SKM-1 (cell line): Measurements from ENCODE around the gene SAMSN1.
"Not testable (repeated sequence)": the region's sequence is repeated elsewhere in the genome, so short reads cannot be mapped to it uniquely, and the experiment has no call there.

Experiments used
- DNase-seq: peaks from one replicate; lab custom pipeline; 2025; ENCODE audit not compliant: unreplicated experiment; lab: John Stamatoyannopoulos, UW

The SAMSN1 gene

GRCh38 chr21:14531757-14532316 is 14.3 kb downstream of the SAMSN1 start:
- DNase-seq = no peak

GRCh38 chr21:14530592-14530991 is 15.5 kb downstream of the SAMSN1 start:
- DNase-seq = no peak

- no peak for DNase-seq
These were observed 17.3 kb downstream of the SAMSN1 start for GRCh38 chr21:14528815-14529214.

DNA sequence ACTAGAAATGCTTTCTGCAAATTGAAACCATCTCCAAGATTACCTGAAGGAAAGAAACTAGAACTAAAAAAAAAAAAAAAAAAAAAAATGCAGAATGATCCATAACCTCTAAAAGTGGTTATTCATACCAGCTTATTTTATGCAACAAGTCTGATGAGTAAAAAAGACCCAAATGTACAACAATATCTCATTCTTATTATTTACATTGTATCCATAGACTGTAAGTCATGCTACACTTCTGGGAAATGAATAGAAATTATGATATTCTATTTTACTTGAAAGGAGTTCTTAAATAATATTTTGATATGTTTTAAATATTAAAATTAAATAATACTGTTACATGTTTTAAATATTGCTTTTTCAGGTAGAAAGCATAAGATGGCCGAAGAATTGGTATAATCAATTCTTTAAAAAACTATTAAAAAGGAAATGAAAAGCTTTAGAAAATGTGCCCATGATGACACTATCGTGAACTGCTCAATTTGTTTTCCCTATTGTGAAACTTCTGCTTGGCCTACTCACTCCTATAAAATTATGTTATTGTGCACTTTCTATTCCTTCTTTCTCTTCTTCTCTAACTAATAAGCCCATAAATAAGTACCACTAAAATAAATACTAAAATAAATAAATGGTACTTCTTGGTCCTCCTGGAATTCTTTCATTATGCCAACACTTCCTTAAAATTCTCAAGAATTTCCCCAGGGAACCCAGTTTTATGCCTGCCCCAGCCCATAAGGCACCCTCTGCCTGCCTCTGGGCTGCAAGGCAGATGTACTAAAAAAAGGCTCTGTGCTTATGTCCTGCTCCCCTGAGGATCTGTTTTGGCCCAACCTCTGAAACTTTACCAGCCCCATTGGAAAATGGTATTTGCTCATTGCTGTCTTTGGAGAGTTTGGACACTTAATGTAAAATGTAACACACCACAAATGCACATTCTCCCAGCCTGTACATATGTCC is 18.1 kb downstream of the SAMSN1 start:
- DNase-seq = no peak

DNA sequence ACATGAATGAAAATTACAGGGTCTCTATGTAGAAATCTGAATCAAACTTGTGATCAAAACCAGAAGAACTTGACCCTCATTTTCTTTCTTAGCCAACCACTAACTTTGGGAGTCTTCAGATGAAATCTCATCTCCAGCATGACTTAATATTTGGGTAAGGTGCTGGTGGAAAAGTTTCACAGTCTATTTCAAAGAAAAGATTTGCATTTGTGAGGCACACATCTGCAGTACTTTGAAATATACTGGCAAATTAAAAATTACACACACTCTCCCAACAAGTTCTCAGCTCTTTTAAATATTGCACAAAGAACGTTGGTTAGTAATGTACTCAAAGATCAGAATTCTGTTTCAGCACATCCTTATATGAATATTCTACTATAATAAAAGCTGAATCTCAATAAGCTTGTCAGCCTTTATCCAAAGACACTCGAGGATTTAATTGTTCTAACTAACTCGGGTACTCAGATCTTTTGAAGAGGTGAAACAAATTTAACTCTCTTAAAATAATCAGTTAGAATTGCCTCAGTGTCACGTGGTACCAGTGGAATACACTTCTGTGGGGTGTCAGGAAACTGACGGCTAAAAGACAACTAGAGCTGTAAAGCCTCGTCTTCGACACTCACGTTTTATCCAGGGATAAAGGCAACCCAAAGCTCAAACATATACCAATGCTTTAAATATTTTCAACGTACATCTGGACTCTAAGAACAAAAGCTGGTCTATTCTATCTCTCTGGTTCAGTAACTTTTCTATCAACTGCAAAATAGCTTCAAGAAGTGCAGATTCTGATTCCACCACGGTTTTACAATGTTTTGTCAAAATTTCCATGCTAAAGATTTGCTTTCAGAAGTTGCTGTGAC is 19.0 kb downstream of the SAMSN1 start:
- DNase-seq = no peak

DNA sequence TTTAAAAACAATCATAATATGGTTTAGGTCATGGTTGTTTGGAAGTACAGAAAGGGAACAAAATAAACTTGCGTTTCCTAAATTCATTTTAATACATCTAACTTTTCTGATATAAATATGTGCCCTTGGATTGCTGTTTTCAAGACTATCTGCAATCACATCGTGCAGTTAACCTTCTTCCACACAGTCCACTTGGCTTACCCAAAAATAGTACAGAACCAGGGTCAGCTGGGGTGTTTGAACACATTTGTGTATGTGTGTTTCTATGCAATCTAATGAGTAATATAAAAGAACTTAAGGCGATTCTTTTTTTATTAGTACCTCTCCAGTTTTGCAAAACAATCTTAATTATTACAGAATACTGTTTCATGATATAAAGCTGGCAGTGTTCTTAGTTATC is 19.9 kb downstream of the SAMSN1 start:
- no peak for DNase-seq

GRCh38 chr21:14523234-14523633 is 22.9 kb downstream of the SAMSN1 start:
- DNase-seq = no peak

DNA sequence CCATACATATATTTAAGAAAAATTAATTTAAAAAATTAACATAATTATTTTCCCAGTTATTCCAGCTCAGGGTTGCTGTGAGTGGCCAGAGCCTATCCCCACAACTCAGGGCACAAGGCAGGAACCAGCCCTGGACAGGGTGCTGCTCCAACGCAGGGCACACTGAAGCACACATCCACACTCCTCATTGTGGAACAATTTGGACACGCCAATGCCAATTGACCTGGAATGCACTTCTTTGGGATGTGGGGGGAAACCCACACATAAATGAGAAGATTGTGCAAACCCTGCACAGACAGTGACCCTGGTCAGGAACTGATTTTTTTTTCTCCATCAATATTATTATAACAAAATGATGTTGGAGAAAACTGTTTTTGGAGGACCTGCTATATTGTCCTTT is 23.4 kb downstream of the SAMSN1 start:
- DNase-seq = no peak

DNA sequence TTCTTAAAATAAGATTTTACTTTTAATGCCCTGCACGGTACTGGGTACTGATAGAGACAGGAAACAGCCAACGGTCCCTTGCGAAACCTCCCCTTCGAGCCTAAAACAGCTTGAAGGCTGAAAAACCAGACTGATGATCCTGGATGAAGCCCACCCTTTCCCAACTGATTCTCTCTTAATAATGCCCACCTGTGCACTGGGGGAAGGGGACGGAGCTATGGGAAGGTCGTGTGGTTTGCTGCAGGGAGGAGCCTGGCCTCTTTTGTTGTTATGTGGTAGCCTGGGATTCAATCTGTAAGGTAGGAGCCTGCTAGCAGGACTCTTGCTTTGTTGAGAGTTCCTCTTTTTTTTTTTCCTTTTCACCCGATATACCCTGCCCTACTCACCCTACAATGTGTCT is 25.6 kb downstream of the SAMSN1 start:
- peak; percentile 67 for DNase-seq

DNA sequence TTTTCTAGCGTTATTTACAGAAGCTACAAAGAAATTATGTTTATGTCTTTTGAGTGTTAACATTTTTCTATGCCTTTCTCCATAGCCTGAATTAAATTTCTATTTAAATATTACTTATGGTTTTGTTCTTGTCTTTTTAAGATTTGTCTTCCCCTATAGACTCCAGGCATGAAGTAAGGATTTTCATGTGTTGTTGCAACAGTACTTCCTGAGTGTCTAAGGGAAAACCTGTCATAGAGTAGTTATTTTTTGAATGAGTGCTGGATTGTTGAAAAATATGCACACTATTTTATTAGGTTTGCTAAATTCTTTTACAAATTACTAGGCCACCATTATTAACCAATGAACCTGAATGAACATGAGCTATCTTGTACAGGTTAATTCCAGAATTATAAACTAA is 27.1 kb downstream of the SAMSN1 start:
- no peak for DNase-seq

DNA sequence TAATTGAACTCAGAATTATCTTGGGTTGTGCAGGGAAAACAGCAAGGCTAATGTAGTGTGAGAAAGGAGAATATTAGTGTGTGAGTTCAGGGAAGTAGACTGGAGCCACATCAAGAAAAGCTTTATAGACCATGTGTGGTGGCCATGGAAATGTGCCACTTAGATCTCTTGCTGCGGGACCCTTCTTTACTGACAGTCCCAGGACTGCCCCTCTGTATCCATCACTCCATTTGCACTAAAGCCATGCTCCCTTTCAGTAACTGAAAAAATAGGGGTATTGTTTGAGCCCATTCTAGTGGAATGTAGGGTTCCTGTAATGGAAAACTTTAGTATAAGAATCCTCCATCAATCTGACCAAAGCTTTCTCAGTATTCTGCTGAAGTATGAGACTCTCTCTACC is 32.3 kb downstream of the SAMSN1 start:
- no peak for DNase-seq

DNA sequence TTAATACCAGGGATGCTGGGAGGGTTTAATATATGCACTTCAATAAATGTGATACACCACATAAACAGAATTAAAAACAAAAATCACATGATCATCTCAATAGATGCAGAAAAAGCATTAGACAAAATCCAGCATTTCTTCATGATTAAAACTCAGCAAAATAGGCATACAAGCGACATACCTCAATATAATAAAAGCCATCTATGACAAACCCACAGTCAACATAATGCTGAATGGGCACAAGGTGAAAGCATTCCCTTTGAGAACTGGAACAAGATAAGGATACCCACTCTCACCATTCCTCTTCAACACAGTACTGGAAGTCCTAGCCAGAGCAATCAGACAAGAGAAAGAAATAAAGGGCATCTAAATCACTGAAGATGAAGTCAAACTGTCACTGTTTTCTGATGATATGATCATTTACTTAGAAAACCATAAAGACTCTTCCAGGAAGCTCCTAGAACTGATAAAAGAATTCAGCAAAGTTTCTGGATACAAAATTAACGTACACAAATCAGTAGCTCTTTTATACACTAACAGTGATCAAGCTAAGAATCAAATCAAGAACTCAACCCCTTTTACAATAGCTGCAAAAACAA is 39.2 kb downstream of the SAMSN1 start:
- not testable (repeated sequence) for DNase-seq

DNA sequence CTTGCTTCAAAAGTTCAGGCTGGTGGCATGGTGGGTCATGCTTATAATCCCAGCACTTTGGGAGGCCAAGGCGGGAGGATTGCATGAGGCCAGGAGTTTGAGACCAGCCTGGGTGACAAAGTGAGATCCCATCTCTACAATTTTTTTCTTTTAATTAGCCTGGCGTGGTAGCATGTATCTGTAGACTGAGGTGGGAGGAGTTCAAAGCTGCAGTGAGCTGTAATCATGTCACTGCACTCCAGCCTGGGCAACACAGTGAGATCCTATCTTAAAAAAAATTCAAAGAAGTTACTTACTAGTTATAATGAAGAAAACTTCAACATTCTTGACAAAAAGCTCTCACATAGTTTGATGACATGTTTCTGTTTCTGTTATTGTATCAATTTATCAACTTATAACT is 45.2 kb downstream of the SAMSN1 start:
- no peak for DNase-seq

DNA sequence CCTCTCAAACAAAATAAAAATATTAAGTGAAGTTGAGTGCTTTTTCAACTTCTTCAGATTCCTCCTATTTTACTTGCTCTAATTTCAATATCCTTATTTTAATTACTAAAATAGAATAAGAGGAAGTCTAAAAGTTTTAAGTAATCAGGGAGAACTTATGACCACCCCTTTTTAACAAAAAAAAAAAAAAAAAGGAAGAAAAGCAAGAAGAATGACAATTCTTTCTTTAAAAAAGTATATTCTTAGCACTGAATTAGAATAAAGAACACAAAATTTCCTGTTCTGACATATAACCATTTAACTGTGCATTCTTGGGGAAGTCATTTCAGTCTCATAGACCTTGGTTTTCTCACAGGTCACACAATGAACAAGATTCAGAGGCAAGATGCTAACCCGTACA is 46.8 kb downstream of the SAMSN1 start:
- no peak for DNase-seq

DNA sequence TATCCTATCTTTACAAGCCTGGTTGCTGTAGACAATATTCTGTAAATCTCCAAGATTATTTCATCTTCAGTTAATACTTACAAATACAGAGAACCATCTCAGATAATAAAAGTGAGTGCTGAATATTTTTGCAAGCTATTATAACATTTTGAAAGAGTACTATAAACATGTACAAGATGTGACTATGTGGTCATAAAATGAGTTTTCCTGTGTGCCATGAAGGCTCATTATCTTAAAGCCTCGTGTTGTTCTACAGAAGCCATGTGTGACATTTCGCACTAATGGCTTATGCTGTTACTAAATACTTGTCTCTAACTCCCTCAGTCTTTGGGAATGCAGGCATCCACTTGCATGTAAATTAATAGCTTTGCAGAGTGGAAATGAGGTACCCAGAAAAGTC is 48.3 kb downstream of the SAMSN1 start:
- DNase-seq = no peak

DNA sequence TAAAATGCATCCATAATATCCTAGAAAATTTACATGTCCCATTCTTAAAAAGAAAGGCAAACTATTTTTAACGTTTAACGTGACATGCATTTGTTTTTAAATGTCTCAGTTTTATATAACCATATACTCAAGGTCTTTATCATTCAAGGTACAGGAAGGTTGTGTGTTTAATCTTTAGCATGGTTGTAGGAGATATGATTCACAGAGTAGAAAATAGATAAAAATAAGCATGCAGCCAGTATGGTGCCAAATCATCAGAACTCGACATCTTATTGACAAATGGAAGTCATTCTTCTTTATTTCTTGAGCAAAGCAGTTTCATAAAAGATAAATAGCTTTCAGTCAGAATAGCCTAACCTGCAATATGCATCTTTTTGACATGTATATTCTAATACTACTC is 51.0 kb downstream of the SAMSN1 start:
- DNase-seq = no peak

DNA sequence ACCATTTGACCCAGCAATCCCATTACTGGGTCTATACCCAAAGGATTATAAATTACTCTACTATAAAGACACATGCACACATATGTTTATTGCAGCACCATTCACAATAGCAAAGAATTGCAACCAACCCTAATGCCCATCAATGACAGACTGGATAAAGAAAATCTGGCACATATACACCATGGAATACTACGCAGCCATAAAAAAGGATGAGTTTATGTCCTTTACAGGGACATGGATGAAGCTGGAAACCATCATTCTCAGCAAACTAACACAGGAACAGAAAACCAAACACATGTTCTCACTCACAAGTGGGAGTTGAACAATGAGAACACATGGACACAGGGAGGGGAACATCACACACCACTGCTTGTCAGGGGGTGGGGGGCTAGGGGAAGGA is 51.9 kb downstream of the SAMSN1 start:
- not testable (repeated sequence) for DNase-seq

- no peak for DNase-seq
These were observed 52.4 kb downstream of the SAMSN1 start for GRCh38 chr21:14493731-14494130.

DNA sequence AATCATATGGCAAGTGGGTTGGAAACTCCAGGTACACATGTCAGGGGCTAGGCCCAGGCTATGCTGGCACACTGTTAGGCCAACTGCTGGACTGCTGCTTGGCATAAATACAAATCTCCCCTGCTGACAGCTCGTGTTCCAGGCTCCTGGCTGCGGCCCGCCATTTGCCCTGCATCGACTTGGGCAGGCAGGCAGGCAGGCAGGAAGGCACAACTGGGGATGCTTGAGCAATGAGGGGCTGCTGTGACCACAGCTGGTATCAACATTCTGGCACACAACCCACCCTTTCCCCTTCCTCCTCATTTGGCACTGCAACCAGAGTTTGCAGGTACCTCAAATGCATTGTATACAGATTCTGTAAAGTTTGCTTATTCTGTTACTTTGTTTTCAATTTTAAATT is 53.2 kb downstream of the SAMSN1 start:
- no peak for DNase-seq

DNA sequence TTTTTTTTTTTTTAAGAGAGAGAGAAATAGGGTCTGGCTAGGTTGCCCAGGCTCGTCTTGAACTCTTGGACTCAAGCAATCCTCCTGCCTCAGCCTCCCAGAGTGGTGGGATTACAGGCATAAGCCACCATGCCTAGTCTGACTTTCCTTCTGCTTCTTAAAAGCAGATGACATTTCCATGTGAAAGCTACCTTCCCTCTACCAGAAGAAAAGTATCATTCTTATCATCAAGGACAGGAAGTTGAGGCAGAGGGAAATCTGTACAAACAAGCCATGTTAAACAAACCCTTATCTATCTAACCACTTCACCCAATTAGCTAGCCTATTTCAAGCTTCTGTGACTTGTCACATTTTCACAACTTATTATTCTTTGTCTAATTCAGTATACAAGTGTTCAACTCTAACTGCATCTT is 54.8 kb downstream of the SAMSN1 start:
- DNase-seq = no peak

GRCh38 chr21:14488672-14489204 is 57.4 kb downstream of the SAMSN1 start:
- DNase-seq = no peak
